ENCODE results near the gene PGBD5. TPM values are rescaled to one million over a fixed set of nuclear protein-coding genes. Genes with fewer than 3 reads are reported as not detected.
"Not testable (repeated sequence)": the region's sequence is repeated elsewhere in the genome, so short reads cannot be mapped to it uniquely, and the experiment has no call there.

PGBD5 gene, protein sequence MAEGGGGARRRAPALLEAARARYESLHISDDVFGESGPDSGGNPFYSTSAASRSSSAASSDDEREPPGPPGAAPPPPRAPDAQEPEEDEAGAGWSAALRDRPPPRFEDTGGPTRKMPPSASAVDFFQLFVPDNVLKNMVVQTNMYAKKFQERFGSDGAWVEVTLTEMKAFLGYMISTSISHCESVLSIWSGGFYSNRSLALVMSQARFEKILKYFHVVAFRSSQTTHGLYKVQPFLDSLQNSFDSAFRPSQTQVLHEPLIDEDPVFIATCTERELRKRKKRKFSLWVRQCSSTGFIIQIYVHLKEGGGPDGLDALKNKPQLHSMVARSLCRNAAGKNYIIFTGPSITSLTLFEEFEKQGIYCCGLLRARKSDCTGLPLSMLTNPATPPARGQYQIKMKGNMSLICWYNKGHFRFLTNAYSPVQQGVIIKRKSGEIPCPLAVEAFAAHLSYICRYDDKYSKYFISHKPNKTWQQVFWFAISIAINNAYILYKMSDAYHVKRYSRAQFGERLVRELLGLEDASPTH
- total RNA-seq (2022) = 27.4 and 37.8 TPM in 2 replicates
- percentile 70 among the genes with signal in this experiment for Bru-seq, nascent RNA
- BruChase-seq, experiment 1, labeled RNA remaining after a 6-hour chase = percentile 64 among the genes with signal in this experiment
- BruChase-seq, experiment 2, labeled RNA remaining after a 2-hour chase = percentile 67 among the genes with signal in this experiment
- long read RNA-seq, full-length matches to known transcripts = 17 of 26 reads
- long read RNA-seq, partial matches to known transcripts = 6 of 26 reads
- long read RNA-seq, other reads (novel, unspliced or antisense) = 3 of 26 reads

DNA sequence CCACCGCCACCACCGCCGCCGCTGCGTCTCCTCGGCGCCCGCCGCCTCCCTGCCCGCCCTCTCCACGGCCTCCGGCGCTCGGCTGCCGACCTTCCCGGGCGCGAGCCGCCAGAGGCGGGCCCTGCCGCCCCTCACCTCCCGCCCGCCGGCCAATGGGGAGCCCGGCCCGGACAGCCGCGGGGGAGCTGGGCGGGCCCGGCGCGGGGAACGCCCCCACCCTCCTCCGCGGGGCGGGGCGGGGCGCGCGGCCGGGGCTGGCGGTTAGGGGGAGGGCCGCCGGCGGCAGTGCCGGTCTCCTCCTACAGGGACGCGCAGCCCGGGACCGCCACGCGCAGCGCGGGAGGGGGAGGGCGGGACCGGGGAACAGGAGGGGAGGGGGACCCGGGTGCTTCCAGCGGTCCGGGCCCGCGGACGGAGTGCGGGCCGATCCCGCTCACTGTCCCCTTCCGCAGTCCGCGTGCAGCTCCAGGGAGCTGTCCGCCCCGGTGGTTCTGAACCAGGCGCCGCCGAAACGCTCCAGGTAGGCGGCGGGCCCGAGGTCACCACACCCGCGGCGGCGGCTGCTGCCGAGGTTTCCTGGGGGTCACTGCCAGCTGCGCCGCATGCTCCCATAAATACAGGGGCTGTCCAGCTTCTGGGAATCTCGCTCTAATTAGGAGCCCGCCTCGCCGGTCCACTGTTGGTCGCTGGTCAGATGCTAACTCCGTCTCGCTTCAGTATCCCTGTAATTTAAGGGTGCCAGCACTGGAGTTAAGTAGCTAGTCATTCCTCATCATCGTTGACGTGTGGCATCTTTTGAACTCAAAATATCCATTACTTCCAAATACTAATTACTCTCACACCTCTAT, at the start of gene PGBD5:
Gene PGBD5, minus strand, starts transcription at position 87 of the 848 bp plus-strand sequence. CDS start 404 bp downstream, outside the sequence.
- DNase-seq = peak; percentile 93
- Mint-ChIP-seq H3K36me3 (ENCODE audit: insufficient read depth, unreplicated experiment) (peaks cover 35% of the 10 kb centered on the region), H3K27ac (ENCODE audit: unreplicated experiment) (peak within 1 kb of the TSS; percentile 74), H3K27me3 (ENCODE audit: unreplicated experiment) (no peaks in the 10 kb centered on the region), H3K4me1 (ENCODE audit: low read depth, unreplicated experiment) (peaks cover 42% of the 10 kb centered on the region), H3K9me3 (ENCODE audit: low read depth, unreplicated experiment) (no peaks in the 10 kb centered on the region), H3K4me3 (ENCODE audit: low read depth, unreplicated experiment) (peak within 1 kb of the TSS; percentile 96)
- intact Hi-C loops (cut with micrococcal nuclease; ENCODE audit: unreplicated experiment) = no loop called here
- BruUV-seq (replicated peaks) = no TSS peak
- TF ChIP-seq, protein P1, sequence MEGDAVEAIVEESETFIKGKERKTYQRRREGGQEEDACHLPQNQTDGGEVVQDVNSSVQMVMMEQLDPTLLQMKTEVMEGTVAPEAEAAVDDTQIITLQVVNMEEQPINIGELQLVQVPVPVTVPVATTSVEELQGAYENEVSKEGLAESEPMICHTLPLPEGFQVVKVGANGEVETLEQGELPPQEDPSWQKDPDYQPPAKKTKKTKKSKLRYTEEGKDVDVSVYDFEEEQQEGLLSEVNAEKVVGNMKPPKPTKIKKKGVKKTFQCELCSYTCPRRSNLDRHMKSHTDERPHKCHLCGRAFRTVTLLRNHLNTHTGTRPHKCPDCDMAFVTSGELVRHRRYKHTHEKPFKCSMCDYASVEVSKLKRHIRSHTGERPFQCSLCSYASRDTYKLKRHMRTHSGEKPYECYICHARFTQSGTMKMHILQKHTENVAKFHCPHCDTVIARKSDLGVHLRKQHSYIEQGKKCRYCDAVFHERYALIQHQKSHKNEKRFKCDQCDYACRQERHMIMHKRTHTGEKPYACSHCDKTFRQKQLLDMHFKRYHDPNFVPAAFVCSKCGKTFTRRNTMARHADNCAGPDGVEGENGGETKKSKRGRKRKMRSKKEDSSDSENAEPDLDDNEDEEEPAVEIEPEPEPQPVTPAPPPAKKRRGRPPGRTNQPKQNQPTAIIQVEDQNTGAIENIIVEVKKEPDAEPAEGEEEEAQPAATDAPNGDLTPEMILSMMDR (IDR thresholded peaks at IDR 0.05; ENCODE audit: unreplicated experiment) = no peak
- CTCF ChIA-PET = interaction anchor here (0.6 to 1.2 kb wide), 4 partner anchors 32 to 256 kb away, joined by 3 to 4 read pairs (median 3); no protein-coding TSS in a partner anchor

DNA sequence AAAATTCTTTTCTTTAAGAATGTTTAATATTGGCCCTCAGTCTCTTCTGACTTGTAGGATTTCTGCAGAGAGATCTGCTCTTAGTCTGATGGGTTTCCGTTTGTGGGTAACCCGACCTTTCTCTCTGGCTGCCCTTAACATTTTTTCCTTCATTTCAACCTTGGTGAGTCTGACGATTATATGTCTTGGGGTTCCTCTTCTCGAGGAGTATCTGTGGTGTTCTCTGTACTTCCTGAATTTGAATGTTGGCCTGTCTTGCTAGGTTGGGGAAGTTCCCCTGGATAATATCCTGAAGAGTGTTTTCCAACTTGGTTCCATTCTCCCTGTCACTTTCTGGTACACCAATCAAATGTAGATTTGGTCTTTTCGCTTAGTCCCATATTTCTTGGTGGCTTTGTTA, 48.8 kb upstream of the PGBD5 start:
- H3K27me3 Mint-ChIP-seq (ENCODE audit: unreplicated experiment); H3K4me3 Mint-ChIP-seq (ENCODE audit: low read depth, unreplicated experiment); DNase-seq; H3K27ac Mint-ChIP-seq (ENCODE audit: unreplicated experiment); BruUV-seq (replicated peaks); CTCF ChIA-PET; H3K36me3 Mint-ChIP-seq (ENCODE audit: insufficient read depth, unreplicated experiment); H3K4me1 Mint-ChIP-seq (ENCODE audit: low read depth, unreplicated experiment); intact Hi-C loops (cut with micrococcal nuclease; ENCODE audit: unreplicated experiment); H3K9me3 Mint-ChIP-seq (ENCODE audit: low read depth, unreplicated experiment): not testable (repeated sequence)

DNA sequence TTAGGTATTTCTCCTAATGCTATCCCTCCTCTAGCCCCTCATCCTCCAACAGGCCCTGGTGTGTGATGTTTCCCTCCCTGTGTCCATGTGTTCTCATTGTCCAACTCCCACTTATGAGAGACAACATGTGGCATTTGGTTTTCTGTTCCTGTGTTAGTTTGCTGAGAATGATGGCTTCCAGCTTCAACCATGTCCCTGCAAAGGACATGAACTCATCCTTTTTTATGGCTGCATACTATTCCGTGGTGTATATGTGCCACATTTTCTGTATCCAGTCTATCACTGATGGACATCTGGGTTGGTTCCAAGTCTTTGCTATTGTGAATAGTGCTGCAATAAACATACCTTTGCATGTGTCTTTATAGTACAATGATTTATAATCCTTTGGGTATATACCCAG, 44.6 kb upstream of the PGBD5 start:
- intact Hi-C loops (cut with micrococcal nuclease; ENCODE audit: unreplicated experiment); H3K4me3 Mint-ChIP-seq (ENCODE audit: low read depth, unreplicated experiment); H3K27me3 Mint-ChIP-seq (ENCODE audit: unreplicated experiment); H3K36me3 Mint-ChIP-seq (ENCODE audit: insufficient read depth, unreplicated experiment); DNase-seq; H3K4me1 Mint-ChIP-seq (ENCODE audit: low read depth, unreplicated experiment); H3K27ac Mint-ChIP-seq (ENCODE audit: unreplicated experiment); CTCF ChIA-PET; H3K9me3 Mint-ChIP-seq (ENCODE audit: low read depth, unreplicated experiment); BruUV-seq (replicated peaks): not testable (repeated sequence)

- Mint-ChIP-seq H3K9me3 (ENCODE audit: low read depth, unreplicated experiment) (peaks cover 8% of the 10 kb centered on the region), H3K4me3 (ENCODE audit: low read depth, unreplicated experiment) (no peak overlapping the region), H3K27me3 (ENCODE audit: unreplicated experiment) (no peaks in the 10 kb centered on the region)
Observed at GRCh38 chr1:230469271-230469670, 43.1 kb upstream of the PGBD5 start.

More at GRCh38 chr1:230469271-230469670, 43.1 kb upstream of the PGBD5 start:
- intact Hi-C loops (cut with micrococcal nuclease; ENCODE audit: unreplicated experiment) = no loop called here
- Mint-ChIP-seq H3K36me3 (ENCODE audit: insufficient read depth, unreplicated experiment) (no peaks in the 10 kb centered on the region), H3K4me1 (ENCODE audit: low read depth, unreplicated experiment) (no peaks in the 10 kb centered on the region), H3K27ac (ENCODE audit: unreplicated experiment) (no peak overlapping the region)
- no TSS peak for BruUV-seq (replicated peaks)
- CTCF ChIA-PET = interaction anchor here (1.0 kb wide), 1 partner anchor 120 kb away, joined by 5 read pairs; no protein-coding TSS in a partner anchor
- DNase-seq = no peak
- TF ChIP-seq, protein P1 (IDR thresholded peaks at IDR 0.05; ENCODE audit: unreplicated experiment) = no peak
